WTC11 (cell line): ENCODE data around the gene LAMA3. TPM values are rescaled to one million over a fixed set of nuclear protein-coding genes. Genes with fewer than 3 reads are reported as not detected.

Source experiments
- ATAC-seq: fragments of 200-7000 bp; cut with Tn5 transposase; 2 replicates; pipeline ENCODE4 v1.10.0; 2021; ENCODE audit warnings: mild to moderate bottlenecking, moderate library complexity
- CTCF ChIA-PET: fragments of 300-600 bp; sonication (Branson Sonifier 250); formaldehyde crosslinking; loops from one replicate; lab custom pipeline; 2021; ENCODE audit warnings: antibody characterized with exemption; lab: Charles Lee
- POLR2A ChIA-PET: fragments of 350-600 bp; sonication (Branson Sonifier 250); formaldehyde crosslinking; loops from one replicate; lab custom pipeline; 2021; ENCODE audit warnings: antibody characterized with exemption; lab: Charles Lee
- DNase-seq: peaks from one replicate; pipeline ENCODE4 v3.0.0; 2021; ENCODE audit warnings: low spot score
- H3K27ac Mint-ChIP-seq: 2 replicates; pipeline ENCODE4 v1.8.0; 2021; ENCODE audit warnings: mixed read lengths
- H3K27me3 Mint-ChIP-seq: 2 replicates; pipeline ENCODE4 v1.8.0; 2021; ENCODE audit warnings: low read depth, mild to moderate bottlenecking, moderate library complexity, mixed read lengths
- H3K36me3 Mint-ChIP-seq: 2 replicates; pipeline ENCODE4 v1.8.0; 2021; ENCODE audit warnings: mixed read lengths
- H3K4me1 Mint-ChIP-seq: 2 replicates; pipeline ENCODE4 v1.8.0; 2022; ENCODE audit warnings: mixed read lengths
- H3K4me3 Mint-ChIP-seq: 2 replicates; pipeline ENCODE4 v1.8.0; 2021; ENCODE audit warnings: mild to moderate bottlenecking, moderate library complexity, mixed read lengths
- H3K9me3 Mint-ChIP-seq: 2 replicates; pipeline ENCODE4 v1.8.0; 2021; ENCODE audit warnings: mixed read lengths
- ATF1 ChIP-seq: sonication (generic); formaldehyde crosslinking; IDR thresholded peaks from 2 replicates; pipeline ENCODE4 v1.8.1; 2023; ENCODE audit warnings: mild to moderate bottlenecking, moderate library complexity, missing genetic modification reagents
- ATF6 ChIP-seq: sonication (generic); formaldehyde crosslinking; IDR thresholded peaks from 2 replicates; pipeline ENCODE4 v1.8.1; 2023; ENCODE audit warnings: mild to moderate bottlenecking, missing genetic modification reagents
- CREM ChIP-seq: sonication (generic); formaldehyde crosslinking; IDR thresholded peaks from 2 replicates; pipeline ENCODE4 v1.8.1; 2022; ENCODE audit warnings: mild to moderate bottlenecking, missing genetic modification reagents, moderate library complexity
- ETV6 ChIP-seq: sonication (generic); formaldehyde crosslinking; IDR thresholded peaks from 2 replicates; pipeline ENCODE4 v1.8.1; 2022; ENCODE audit warnings: mild to moderate bottlenecking, missing genetic modification reagents
- FOXK1 ChIP-seq: sonication (generic); formaldehyde crosslinking; IDR thresholded peaks from 2 replicates; pipeline ENCODE4 v1.8.0; 2022; ENCODE audit warnings: mild to moderate bottlenecking, moderate library complexity, missing genetic modification reagents
- GRHL2 ChIP-seq: fragments of 250-450 bp; sonication (Bioruptor Pico); IDR thresholded peaks from 2 replicates; pipeline ENCODE4 v1.8.0; 2022; ENCODE audit warnings: mild to moderate bottlenecking, moderate library complexity; ENCODE audit not compliant: insufficient replicate concordance, severe bottlenecking
- KAT7 ChIP-seq: sonication (generic); formaldehyde crosslinking; IDR thresholded peaks from 2 replicates; pipeline ENCODE4 v1.8.1; 2023; ENCODE audit warnings: missing genetic modification reagents, mild to moderate bottlenecking, borderline replicate concordance
- MAX ChIP-seq: sonication (generic); formaldehyde crosslinking; IDR thresholded peaks from 2 replicates; pipeline ENCODE4 v1.8.0; 2022; ENCODE audit warnings: mild to moderate bottlenecking, missing genetic modification reagents
- NFATC4 ChIP-seq: fragments of 250-450 bp; sonication (Bioruptor Pico); IDR thresholded peaks from 2 replicates; pipeline ENCODE4 v1.9.0; 2021; ENCODE audit warnings: mild to moderate bottlenecking
- USF1 ChIP-seq: sonication (generic); formaldehyde crosslinking; IDR thresholded peaks from 2 replicates; pipeline ENCODE4 v1.8.0; 2022; ENCODE audit warnings: mild to moderate bottlenecking, missing genetic modification reagents
- ZNF396 ChIP-seq: fragments of 250-450 bp; sonication (Bioruptor Pico); IDR thresholded peaks from 2 replicates; pipeline ENCODE4 v1.8.0; 2021; ENCODE audit warnings: mild to moderate bottlenecking, moderate library complexity, borderline replicate concordance
- ZNF423 ChIP-seq: fragments of 250-450 bp; sonication (Bioruptor Pico); IDR thresholded peaks from 2 replicates; pipeline ENCODE4 v2.1.2; 2022; ENCODE audit warnings: mild to moderate bottlenecking, moderate library complexity
- ZNF532 ChIP-seq: fragments of 250-450 bp; sonication (Bioruptor Pico); IDR thresholded peaks from 2 replicates; pipeline ENCODE4 v1.9.0; 2021; ENCODE audit warnings: mild to moderate bottlenecking, borderline replicate concordance
- ZSCAN18 ChIP-seq: fragments of 250-450 bp; sonication (Bioruptor Pico); IDR thresholded peaks from 2 replicates; pipeline ENCODE4 v2.1.2; 2022; ENCODE audit warnings: mild to moderate bottlenecking, moderate library complexity
- total RNA-seq: library from RNA; stranded (reverse); gene quantifications from 3 replicates; pipeline ENCODE4 v1.2.3, GENCODE V29; 2021
- TF ChIP-seq, protein P1 (sequence below): sonication (generic); formaldehyde crosslinking; IDR thresholded peaks from 2 replicates; pipeline ENCODE4 v1.8.0; 2022; ENCODE audit warnings: mild to moderate bottlenecking, missing genetic modification reagents
- TF ChIP-seq, protein P2 (sequence below): sonication (generic); formaldehyde crosslinking; IDR thresholded peaks from 2 replicates; pipeline ENCODE4 v1.8.1; 2022; ENCODE audit warnings: low read depth, missing genetic modification reagents, borderline replicate concordance

Gene LAMA3
- total RNA-seq, 1 experiment from 2014 or later, result 0.83 TPM

DNA sequence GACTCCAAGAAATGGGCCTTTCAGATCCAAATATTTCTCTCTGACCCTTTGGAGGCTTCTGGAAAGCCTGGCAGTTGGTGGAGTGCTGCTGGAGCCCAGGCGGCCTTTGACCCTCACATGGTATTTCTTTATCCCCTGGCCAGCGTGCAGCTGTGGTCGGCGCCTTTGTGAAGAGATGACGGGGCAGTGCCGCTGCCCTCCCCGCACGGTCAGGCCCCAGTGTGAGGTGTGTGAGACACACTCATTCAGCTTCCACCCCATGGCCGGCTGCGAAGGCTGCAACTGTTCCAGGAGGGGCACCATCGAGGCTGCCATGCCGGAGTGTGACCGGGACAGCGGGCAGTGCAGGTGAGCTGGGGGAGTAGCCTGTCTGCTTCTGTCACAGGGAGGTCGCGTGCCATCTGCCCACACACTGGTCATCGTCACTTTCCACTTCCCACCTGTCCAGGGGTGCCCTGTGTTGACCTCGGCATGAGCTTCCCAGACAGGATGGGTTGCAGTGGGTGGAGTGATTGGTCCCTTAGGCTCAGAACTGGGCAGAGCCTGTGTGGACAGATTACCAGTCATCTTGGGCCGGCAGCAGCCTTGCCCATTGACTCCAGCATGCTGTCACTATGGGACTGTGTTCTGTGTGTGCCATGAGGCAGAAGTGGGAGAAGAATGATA is 158.2 kb downstream of the LAMA3 start:
- H3K4me1 Mint-ChIP-seq, result peaks cover 32% of the 10 kb centered on the region
- no peaks in the 10 kb centered on the region for H3K9me3 Mint-ChIP-seq
- DNase-seq (no peak), ATAC-seq (no peak)
- H3K27ac Mint-ChIP-seq, result no peak overlapping the region
- H3K36me3 Mint-ChIP-seq, result no peaks in the 10 kb centered on the region
- CTCF ChIA-PET, result no interaction called here
- H3K27me3 Mint-ChIP-seq, result no peaks in the 10 kb centered on the region
- no peak overlapping the region for H3K4me3 Mint-ChIP-seq
- POLR2A ChIA-PET, result no interaction called here
- TF ChIP-seq ATF6 (no peak), NFATC4 (no peak), ETV6 (CRISPR knock-in tag) (no peak), CREM (CRISPR knock-in tag) (no peak), GRHL2 (CRISPR knock-in tag) (no peak), ZNF396 (no peak), ZNF532 (CRISPR knock-in tag) (no peak), ATF1 (no peak), KAT7 (no peak), FOXK1 (CRISPR knock-in tag) (no peak), ZNF423 (CRISPR knock-in tag) (no peak), MAX (CRISPR knock-in tag) (no peak), USF1 (no peak), ZSCAN18 (CRISPR knock-in tag) (no peak)
- TF ChIP-seq, protein P1, sequence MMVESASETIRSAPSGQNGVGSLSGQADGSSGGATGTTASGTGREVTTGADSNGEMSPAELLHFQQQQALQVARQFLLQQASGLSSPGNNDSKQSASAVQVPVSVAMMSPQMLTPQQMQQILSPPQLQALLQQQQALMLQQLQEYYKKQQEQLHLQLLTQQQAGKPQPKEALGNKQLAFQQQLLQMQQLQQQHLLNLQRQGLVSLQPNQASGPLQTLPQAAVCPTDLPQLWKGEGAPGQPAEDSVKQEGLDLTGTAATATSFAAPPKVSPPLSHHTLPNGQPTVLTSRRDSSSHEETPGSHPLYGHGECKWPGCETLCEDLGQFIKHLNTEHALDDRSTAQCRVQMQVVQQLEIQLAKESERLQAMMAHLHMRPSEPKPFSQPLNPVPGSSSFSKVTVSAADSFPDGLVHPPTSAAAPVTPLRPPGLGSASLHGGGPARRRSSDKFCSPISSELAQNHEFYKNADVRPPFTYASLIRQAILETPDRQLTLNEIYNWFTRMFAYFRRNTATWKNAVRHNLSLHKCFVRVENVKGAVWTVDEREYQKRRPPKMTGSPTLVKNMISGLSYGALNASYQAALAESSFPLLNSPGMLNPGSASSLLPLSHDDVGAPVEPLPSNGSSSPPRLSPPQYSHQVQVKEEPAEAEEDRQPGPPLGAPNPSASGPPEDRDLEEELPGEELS (CRISPR knock-in tag), result no peak
- TF ChIP-seq, protein P2, sequence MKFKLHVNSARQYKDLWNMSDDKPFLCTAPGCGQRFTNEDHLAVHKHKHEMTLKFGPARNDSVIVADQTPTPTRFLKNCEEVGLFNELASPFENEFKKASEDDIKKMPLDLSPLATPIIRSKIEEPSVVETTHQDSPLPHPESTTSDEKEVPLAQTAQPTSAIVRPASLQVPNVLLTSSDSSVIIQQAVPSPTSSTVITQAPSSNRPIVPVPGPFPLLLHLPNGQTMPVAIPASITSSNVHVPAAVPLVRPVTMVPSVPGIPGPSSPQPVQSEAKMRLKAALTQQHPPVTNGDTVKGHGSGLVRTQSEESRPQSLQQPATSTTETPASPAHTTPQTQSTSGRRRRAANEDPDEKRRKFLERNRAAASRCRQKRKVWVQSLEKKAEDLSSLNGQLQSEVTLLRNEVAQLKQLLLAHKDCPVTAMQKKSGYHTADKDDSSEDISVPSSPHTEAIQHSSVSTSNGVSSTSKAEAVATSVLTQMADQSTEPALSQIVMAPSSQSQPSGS (CRISPR knock-in tag), result no peak
